Stomach (tissue), 9 donors: ENCODE measurements around the gene SETD1B. TPM values are rescaled to one million over a fixed set of nuclear protein-coding genes. Genes with fewer than 3 reads are reported as not detected.

Experiments used
- DNase-seq, 2 donors: peaks; one replicate each; pipeline versions ENCODE4 v3.0.0 to v3.0.0-alpha.2; 2013 to 2019
- H3K27ac ChIP-seq, 5 donors: fragments of 200-600 bp in 4 of 5; sonication (generic) in 4 of 5; one replicate each; pipeline ENCODE4 v1.5.1; 2013 to 2019; ENCODE audit warnings: mild to moderate bottlenecking in 1 of 5, moderate library complexity in 1 of 5
- H3K27me3 ChIP-seq, 3 donors: fragments of 200-600 bp; sonication (generic); one replicate each; pipeline ENCODE4 v1.5.1; 2017 to 2019; ENCODE audit warnings: mixed run types in 1 of 3
- H3K36me3 ChIP-seq, 4 donors: fragments of 200-600 bp; sonication (generic); 1 replicate in 3 of 4; 2 replicates in 1 of 4; pipeline ENCODE4 v1.5.1; 2016 to 2019
- H3K4me1 ChIP-seq, 4 donors: fragments of 200-600 bp; sonication (generic); one replicate each; pipeline ENCODE4 v1.5.1; 2016 to 2019
- H3K4me3 ChIP-seq, 4 donors: fragments of 200-600 bp; sonication (generic) in 3 of 4; one replicate each; pipeline ENCODE4 v1.5.1; 2016 to 2019; ENCODE audit warnings: mild to moderate bottlenecking in 1 of 4
- H3K9me3 ChIP-seq, 4 donors: fragments of 200-600 bp; sonication (generic); one replicate each; pipeline ENCODE4 v1.5.1; 2016 to 2019
- EP300 ChIP-seq: sonication (generic); formaldehyde crosslinking; IDR thresholded peaks from one replicate; pipeline ENCODE4 v1.6.1; 2017; ENCODE audit warnings: antibody characterized with exemption
- POLR2A ChIP-seq, 4 donors: fragments of 450-650 bp; IDR thresholded peaks; one replicate each; pipeline ENCODE4 v1.6.1; 2016; ENCODE audit warnings: antibody characterized with exemption in 4 of 4, control low read depth in 2 of 4, mild to moderate bottlenecking in 1 of 4, moderate library complexity in 1 of 4
- POLR2AphosphoS5 ChIP-seq, 3 donors: sonication (generic); formaldehyde crosslinking; IDR thresholded peaks; one replicate each; pipeline ENCODE4 v1.6.1; 2016; ENCODE audit warnings: antibody characterized with exemption in 3 of 3
- WGBS, 5 donors: extraction: QIAGEN DNeasy Blood & Tissue Kit in 3 of 5; methylation state at CpG; one replicate each; pipeline versions ENCODE4 v1.1.5 to v1.1.7; 2013 to 2018; 5-methylcytosine and 5-hydroxymethylcytosine counted together
- intact Hi-C: fragments of 100-400 bp; cut with DNase I; formaldehyde crosslinking; loops from one replicate; pipeline ENCODE4 v1.15.1; 2023; ENCODE audit warnings: low total_unique reads
- polyA plus RNA-seq, 3 donors: library from polyadenylated mRNA; stranded (reverse); fragments of 200-250 nt; gene quantifications; one replicate each; pipeline ENCODE4 v1.2.3, GENCODE V29; 2013
- total RNA-seq, 5 donors: library from RNA; depleted of rRNA; stranded (reverse); fragments of >200 nt; gene quantifications; one replicate each; pipeline versions ENCODE4 v1.1.0 to v1.2.3, GENCODE V29; 2014 to 2016
- TF ChIP-seq, protein P1 (sequence below), 7 experiments: fragments of 450-650 bp in 4 of 7; fragments of 200-600 bp in 3 of 7; sonication (generic) in 3 of 7; IDR thresholded peaks; one replicate each; pipeline ENCODE4 v1.5.1; 2016 to 2019; ENCODE audit warnings: antibody characterized with exemption in 7 of 7, control low read depth in 2 of 7, mild to moderate bottlenecking in 1 of 7
- donor health status: healthy with polysubstance abuse.
- donor health status: Bipolar disorder and iron deficiency.
- donor health status: healthy.

The SETD1B gene
- total and polyA plus RNA-seq, 8 donors, result 3.2 to 27.5 (median 8.2) TPM

DNA sequence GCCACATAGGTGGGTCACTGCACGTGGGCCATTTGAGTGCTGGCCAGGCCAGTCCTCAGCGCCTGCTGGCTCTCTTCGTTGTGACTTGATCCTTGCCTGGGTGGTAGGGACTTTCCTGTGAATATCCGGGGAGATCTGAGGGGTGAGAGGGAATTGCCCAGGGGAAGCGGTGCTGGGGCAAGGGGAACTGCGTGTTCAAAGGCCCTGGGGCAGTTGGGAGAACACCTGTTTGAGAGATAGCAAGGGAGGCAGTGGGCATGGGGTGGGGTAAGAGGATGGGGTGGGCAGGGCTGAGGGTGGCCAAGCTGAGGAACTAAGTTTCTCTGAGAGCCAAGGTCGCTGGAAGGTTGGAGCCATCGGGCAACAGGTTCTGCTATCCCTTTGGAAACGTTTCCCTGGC lies 25.0 kb downstream of the SETD1B start:
- no peak for DNase-seq
- H3K27ac ChIP-seq, result peak overlapping the region in 2 of 5 donors; percentile 20 to 30
- no peak overlapping the region for H3K4me3 ChIP-seq
- H3K4me1 ChIP-seq, result peaks cover 0 to 17% (median 2%) of the 10 kb centered on the region in 4 donors
- no peaks in the 10 kb centered on the region for H3K9me3 ChIP-seq
- peaks cover 54 to 91% (median 89%) of the 10 kb centered on the region in 4 donors for H3K36me3 ChIP-seq
- TF ChIP-seq POLR2AphosphoS5 (IDR thresholded peaks at IDR 0.05) (no peak), POLR2A (IDR thresholded peaks at IDR 0.05) (no peak), EP300 (no peak)
- TF ChIP-seq, protein P1, sequence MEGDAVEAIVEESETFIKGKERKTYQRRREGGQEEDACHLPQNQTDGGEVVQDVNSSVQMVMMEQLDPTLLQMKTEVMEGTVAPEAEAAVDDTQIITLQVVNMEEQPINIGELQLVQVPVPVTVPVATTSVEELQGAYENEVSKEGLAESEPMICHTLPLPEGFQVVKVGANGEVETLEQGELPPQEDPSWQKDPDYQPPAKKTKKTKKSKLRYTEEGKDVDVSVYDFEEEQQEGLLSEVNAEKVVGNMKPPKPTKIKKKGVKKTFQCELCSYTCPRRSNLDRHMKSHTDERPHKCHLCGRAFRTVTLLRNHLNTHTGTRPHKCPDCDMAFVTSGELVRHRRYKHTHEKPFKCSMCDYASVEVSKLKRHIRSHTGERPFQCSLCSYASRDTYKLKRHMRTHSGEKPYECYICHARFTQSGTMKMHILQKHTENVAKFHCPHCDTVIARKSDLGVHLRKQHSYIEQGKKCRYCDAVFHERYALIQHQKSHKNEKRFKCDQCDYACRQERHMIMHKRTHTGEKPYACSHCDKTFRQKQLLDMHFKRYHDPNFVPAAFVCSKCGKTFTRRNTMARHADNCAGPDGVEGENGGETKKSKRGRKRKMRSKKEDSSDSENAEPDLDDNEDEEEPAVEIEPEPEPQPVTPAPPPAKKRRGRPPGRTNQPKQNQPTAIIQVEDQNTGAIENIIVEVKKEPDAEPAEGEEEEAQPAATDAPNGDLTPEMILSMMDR (IDR thresholded peaks at IDR 0.05), result no peak
- intact Hi-C loops, result no loop called here
- no peaks in the 10 kb centered on the region for H3K27me3 ChIP-seq
- 80 to 86% (median 84%) methylated on average over 9 of the region's 9 CpGs for WGBS, 5 donors

DNA sequence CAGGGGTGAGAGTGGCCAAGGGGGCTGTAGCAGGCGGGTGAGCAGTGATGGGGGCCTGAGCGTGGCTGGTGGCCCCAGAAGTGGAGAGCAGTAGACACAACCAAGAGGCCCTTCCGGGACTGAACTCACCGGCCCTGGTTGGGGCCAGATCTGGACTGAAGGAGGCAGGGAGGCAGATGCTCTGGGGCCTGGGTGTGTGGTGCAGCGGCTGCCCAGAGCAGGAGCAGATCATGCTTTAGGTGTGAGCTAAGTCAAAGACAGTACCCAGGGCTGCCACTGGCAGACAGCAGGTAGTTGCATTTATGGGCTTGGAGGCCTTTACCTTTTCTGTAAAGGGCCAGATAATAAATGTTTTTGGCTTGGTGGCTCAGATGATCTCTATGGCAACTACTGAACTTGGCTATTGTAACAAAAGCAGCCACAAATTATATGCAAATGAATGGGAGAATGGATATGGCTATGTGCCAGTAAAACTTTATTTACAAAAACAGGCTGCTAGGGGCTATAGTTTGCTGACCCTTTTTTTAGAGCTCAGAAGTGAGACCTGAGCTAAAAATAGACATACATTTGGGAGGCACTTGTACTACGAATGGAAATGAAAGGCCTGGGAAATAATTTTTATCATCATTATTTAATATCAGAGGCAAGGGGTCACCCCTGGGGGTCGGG lies 25.6 kb downstream of the SETD1B start:
- DNase-seq, result no peak
- Histone ChIP-seq H3K4me1 (peaks cover 0 to 17% (median 2%) of the 10 kb centered on the region in 4 donors), H3K36me3 (peaks cover 49 to 85% (median 84%) of the 10 kb centered on the region in 4 donors), H3K27me3 (no peaks in the 10 kb centered on the region), H3K9me3 (no peaks in the 10 kb centered on the region), H3K4me3 (no peak overlapping the region), H3K27ac (peak overlapping the region in 2 of 5 donors; percentile 20 to 30)
- WGBS, 5 donors, result 71 to 85% (median 81%) methylated on average over 6 to 7 of the region's 7 CpGs
- intact Hi-C loops, result no loop called here
- TF ChIP-seq, protein P1 (IDR thresholded peaks at IDR 0.05), result no peak
- no peak for TF ChIP-seq POLR2A (IDR thresholded peaks at IDR 0.05)
- TF ChIP-seq POLR2AphosphoS5 (IDR thresholded peaks at IDR 0.05), result no peak
- TF ChIP-seq EP300, result no peak

DNA sequence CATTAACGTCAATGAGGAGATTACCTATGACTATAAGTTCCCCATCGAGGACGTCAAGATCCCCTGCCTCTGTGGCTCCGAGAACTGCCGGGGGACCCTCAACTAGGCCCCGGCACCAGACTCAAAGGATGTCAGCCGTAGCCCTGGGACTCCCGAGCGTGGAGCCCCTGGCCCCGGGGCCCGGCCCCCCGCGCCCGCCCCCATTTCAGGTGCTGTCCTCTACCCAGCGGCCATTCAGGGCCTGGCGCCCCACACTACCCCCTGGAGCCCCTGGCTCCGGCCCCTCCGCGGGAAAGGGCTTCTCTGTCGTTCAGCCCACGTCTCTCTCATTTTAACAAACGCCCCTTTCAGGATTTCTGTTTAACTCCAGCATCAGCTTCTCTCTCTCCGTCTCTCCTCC lies 26.3 kb downstream of the SETD1B start:
- Histone ChIP-seq H3K27me3 (no peaks in the 10 kb centered on the region), H3K9me3 (no peaks in the 10 kb centered on the region), H3K4me1 (peaks cover 0 to 16% (median 2%) of the 10 kb centered on the region in 4 donors), H3K36me3 (peaks cover 49 to 78% (median 76%) of the 10 kb centered on the region in 4 donors), H3K27ac (peak overlapping the region in 1 of 5 donors; percentile 30), H3K4me3 (no peak overlapping the region)
- DNase-seq, result no peak
- intact Hi-C loops, result no loop called here
- no peak for TF ChIP-seq POLR2AphosphoS5 (IDR thresholded peaks at IDR 0.05)
- no peak for TF ChIP-seq POLR2A (IDR thresholded peaks at IDR 0.05)
- TF ChIP-seq, protein P1 (IDR thresholded peaks at IDR 0.05), result no peak
- no peak for TF ChIP-seq EP300
- 80 to 92% (median 91%) methylated on average over 15 to 23 of the region's 23 CpGs for WGBS, 5 donors

DNA sequence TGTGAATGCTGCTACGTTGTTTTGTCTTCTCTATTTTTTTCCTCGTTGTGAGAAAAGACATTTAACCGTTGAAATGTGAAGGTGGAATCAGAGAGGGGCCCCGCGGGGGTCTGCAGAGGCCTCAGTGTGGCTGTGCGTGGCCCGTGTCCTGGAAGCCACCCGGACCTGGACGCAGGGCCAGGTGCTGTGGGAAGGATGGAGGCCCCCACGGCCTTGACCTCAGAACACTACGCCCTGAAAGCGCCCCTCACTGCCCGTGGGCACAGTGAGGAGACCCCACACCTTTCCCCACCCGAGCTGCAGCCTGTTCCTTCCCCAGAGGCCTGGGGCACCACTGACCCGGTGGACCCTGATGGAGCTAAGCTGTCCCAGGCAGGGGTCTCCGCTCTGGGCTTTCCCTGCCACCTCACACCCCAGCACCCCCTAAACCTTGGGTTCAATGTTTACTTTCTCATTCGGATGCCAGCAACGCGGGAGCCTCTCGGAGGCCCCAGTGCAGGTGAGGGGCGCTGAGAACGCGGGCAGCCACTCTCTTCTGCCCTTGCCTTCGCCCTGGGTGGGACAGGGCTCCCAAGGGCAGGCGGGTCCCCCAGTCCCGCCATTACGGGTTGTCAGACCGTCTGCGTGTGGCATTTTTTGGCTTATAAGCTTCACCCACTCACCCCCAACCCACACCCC lies 26.9 kb downstream of the SETD1B start:
- no peaks in the 10 kb centered on the region for H3K9me3 ChIP-seq
- no peak overlapping the region for H3K4me3 ChIP-seq
- TF ChIP-seq POLR2AphosphoS5 (IDR thresholded peaks at IDR 0.05) (no peak), EP300 (no peak), POLR2A (IDR thresholded peaks at IDR 0.05) (no peak)
- TF ChIP-seq, protein P1 (IDR thresholded peaks at IDR 0.05), result no peak
- H3K36me3 ChIP-seq, result peaks cover 49 to 72% (median 70%) of the 10 kb centered on the region in 4 donors
- no peaks in the 10 kb centered on the region for H3K27me3 ChIP-seq
- peaks cover 0 to 11% (median 0%) of the 10 kb centered on the region in 4 donors for H3K4me1 ChIP-seq
- no peak for DNase-seq
- no peak overlapping the region for H3K27ac ChIP-seq
- 82 to 92% (median 91%) methylated on average over 16 to 29 of the region's 29 CpGs for WGBS, 5 donors
- intact Hi-C loops, result no loop called here
